HG03095 (cell line): ENCODE measurements around the gene PGM1.

ENCODE experiments used
- ATAC-seq: cut with Tn5 transposase; IDR thresholded peaks from one replicate; pipeline ENCODE4 v1.9.1; 2021; ENCODE audit warnings: moderate library complexity; ENCODE audit not compliant: unreplicated experiment

The PGM1 gene

GRCh38 chr1:63630666-63631065 lies 37.5 kb downstream of the PGM1 start:
- no peak for ATAC-seq

GRCh38 chr1:63632110-63632509 lies 38.9 kb downstream of the PGM1 start:
- ATAC-seq, result no peak

DNA sequence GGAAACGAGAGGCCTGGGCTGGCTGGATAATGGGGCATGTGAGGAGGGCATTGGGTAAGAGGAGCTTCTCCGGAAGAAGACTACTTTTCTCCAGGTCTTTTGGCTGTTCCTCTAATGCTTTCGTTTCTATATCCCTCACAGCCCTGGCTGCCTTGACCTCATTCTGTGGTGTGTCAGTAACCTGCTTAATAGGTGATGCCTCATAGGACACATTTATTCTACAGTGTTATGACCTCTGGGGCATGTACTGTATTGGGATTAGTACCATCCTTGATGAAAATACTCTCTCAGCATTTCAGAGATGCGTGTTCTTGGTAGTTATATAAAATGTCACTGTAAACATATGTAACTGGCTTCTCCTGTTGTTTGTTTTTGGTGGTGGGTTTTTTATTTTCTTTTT lies 40.1 kb downstream of the PGM1 start:
- ATAC-seq, result no peak

DNA sequence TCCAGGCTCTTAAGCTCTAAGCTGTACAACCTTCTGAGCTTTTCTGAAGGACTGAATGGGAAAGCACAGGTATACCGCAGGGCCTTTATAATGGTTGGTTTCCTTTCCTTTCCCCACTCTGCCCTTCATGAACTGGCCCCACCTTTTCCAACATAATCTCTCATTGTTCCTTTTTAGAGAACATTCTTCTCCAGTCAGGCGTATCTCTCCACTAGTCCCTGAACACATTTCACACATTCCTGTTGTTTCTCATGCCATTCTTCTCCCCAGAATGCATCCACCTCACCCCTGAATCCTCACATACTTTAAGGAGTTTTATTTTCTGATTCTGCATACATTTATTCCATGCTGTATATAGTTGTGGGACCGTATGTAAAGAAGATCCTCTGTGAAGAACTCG lies 41.3 kb downstream of the PGM1 start:
- no peak for ATAC-seq

DNA sequence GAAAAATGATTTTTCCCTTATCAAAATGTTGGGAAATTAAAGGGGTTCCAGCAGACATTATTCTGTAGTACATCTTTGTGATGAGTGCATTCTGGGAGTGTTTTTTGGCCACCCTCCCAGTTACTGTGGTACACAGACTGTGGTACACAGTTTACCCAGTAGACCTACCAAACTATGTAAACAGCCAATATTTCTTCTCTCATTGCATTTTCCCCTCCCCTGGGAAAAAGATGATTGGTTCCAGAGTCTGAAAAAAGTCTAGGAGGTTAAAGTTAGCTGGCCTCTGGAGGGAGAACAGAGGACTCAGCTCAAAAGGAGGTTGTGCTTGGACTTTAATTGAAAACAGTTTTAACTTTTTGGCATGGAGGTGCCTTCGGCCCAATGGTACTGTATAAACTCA lies 42.5 kb downstream of the PGM1 start:
- ATAC-seq, result no peak

GRCh38 chr1:63636192-63637105 lies 43.2 kb downstream of the PGM1 start:
- no peak for ATAC-seq

DNA sequence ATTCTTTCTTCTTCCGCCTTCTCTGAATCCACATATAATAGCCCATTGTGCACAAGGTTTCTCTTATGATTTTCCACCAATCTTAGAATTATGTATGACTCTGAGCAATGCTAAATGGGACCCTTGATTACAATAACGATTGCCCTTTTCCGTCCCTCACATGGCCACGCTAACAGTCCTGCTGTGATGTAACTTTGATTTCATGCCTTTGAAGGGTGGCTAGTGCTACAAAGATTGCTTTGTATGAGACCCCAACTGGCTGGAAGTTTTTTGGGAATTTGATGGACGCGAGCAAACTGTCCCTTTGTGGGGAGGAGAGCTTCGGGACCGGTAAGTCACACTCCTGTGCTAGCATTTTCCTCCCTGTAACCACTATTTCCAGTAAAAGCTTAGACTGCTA lies 45.3 kb downstream of the PGM1 start:
- no peak for ATAC-seq

- no peak for ATAC-seq
These were observed 45.7 kb downstream of the PGM1 start for GRCh38 chr1:63638875-63639274.

GRCh38 chr1:63640633-63641567 lies 47.7 kb downstream of the PGM1 start:
- no peak for ATAC-seq

DNA sequence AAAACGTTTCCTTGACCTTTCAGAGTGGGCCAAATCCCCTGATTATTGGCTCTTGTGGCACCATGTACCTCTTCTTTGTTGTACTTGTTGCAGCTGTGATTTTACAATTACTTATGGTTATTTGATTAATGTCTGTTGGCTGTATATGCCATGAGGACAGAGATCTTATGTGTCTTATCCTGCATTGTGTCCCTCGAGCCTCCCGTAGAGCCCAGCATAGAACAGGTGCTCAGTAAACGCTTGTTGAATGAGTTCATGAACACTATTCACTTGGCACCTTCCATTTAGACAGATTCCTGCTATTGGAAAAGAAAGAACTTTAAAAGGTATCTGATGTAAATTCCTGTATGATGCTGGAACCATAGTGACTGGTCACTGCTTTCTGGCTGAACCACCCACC lies 48.4 kb downstream of the PGM1 start:
- no peak for ATAC-seq

DNA sequence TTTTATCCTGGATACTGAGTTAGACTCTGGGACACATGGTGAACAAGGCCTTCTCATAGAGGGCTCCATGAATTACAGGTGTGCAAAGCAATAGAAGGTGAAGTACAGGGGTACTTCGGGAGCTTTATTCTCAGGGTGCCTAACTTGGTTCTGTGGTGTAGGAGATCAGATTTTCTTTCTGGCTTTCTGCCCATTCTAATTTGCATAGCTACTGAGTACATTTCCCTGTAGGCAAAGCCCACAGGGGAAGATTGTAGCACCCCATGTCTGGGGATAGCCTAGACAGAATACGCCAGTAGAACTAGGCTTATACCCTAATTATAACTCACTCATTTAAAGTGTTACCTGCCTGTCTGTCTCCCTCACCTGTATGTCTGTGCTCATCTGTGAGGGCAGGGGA lies 49.7 kb downstream of the PGM1 start:
- ATAC-seq, result no peak

GRCh38 chr1:63643517-63643916 lies 50.3 kb downstream of the PGM1 start:
- ATAC-seq, result no peak

DNA sequence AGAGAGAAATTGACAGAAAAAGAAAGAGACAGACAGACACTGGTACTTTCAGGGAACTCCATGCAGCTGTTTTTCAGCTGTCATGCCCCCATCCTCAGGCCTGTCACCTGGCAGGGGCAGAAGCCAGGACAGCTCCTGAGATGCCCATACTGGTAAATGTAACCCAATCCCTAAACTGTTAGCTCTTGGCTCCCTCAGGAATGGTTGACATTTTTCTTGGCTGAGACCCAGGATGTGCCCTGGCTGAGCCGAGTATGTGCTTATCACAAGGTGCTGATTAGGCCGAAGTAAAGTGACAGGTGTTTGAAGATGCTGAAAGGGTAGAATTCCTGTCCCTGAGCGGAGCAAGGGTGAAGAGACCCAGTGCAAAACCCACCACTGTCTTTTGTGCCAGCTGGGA lies 50.7 kb downstream of the PGM1 start:
- no peak for ATAC-seq

DNA sequence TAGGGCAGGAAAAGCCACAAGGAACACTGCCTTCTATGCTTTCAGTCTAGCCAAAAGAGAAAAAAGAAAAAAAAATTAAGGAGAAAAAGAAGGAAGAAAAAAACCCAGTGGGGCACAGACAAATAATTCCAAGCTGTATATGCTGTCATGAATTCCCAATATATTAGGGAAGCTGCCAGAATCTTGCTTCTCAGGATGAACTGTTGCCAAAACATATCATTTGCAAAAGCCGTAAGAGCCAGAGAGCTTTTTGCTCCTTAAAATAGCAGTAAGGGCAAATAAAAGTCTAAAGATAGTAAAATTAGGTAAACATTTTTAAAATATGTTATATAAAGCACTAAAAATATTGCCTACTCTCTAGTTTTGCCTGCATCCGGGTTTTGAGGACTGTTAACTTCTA lies 52.1 kb downstream of the PGM1 start:
- no peak for ATAC-seq

DNA sequence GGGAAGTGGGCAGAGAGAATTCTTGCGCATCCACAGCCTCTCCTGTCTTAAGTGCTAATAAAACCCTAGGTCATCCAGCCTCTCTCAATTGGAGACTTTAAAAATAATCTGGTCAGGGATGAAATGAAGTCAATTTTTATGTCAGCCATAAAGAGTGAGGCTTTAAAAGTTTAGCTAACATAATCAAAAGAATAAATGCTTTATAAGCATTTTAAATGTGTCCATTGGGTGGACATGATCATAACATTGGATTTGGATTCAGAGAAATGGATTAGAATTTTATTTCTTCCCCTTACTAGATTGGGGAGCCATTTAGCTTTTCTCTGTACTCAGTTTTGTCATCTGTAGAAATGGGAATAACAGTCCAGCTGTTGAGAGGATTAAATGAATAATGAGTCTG lies 55.5 kb downstream of the PGM1 start:
- no peak for ATAC-seq

GRCh38 chr1:63651161-63651701 lies 58.0 kb downstream of the PGM1 start:
- ATAC-seq, result no peak

DNA sequence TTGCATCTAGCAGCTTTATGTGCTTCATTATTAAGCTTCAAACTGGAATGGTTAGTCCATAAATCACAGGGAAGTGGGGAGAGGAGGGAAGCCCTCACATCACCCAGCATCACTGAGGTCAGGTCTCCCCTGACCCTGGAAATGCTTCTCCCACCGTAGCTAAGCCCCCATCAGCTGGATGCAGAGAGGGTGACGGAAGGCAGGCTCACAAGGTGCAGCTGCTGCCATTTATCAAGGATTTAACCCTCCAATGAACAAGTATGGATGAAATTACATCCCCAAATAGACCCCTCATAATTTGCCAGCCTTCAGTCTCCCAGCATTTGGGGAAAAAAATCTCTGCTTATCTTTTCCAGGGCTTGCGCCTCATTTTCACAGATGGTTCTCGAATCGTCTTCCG lies 60.8 kb downstream of the PGM1 start:
- ATAC-seq, result no peak

- no peak for ATAC-seq
These were observed 66.2 kb downstream of the PGM1 start for GRCh38 chr1:63659448-63659847.

DNA sequence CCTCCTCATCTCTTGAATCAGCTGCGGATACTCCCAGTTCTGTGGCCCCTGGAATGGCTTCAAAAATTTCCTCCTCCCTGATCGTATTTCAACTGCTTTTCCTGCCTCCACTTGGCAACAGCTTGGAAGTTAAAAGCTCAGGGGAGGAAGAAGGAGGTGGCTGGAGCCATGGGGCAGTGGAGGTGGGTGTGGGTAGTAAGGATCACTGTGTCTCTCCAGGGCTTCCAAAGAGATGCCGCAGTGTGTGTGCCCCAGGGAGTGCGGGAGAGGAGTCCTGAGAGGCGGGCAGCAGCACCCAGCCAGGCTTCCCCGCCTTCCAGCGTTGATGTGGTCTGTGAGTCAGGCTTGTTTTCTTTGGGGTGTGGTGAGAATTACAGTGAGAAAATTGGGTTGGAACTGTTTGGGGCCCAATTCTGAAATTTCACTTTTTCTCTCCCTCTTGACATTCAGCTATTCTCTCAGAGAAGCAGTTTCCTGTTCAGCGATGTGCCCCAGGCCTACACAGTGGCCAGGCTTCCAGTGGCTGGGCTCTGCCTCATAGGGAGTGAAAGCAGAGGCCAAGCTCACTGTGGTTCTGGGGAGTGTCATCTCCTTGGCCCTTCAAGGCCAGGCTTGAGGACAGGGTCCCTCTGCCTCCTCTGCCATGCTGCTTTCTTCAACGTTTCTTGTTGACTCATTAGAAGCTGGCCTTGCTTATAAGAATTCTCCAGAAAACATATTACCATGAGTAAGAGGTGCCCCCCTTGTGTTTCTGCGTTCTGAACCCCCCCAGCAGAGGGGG lies 69.0 kb downstream of the PGM1 start:
- ATAC-seq, result no peak

- ATAC-seq, result no peak
These were observed 69.6 kb downstream of the PGM1 start for GRCh38 chr1:63662841-63663240.

DNA sequence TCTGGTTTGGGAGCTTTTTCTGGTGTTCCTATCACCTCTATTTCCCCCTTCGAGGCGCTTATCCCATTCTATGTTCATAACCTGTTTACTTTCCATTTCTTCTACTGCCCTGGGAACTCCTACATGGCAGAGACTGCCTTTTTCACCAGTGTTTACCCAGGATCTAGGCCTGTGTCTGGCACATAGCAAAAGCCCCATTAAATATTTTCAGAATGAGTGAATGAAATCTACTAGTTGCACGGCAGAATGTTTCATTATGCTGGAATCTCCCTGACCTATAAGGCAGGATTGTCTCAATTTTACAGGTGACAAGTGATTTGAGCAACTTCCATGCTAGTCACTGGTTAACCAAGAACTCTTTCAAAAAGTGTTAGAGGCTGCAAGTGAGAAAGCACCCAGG lies 70.1 kb downstream of the PGM1 start:
- ATAC-seq, result no peak
